Measurements from ENCODE around the gene LRRC18. TPM values are rescaled to one million over a fixed set of nuclear protein-coding genes. Genes with fewer than 3 reads are reported as not detected.

LRRC18 gene
- total and polyA plus RNA-seq, 2 donors (not counting 1 experiment from before 2014, with no cell fraction given), result not detected

GRCh38 chr10:48904861-48905260, 34.8 kb downstream of the LRRC18 start:
- 100% methylated on average over 2 of the region's 2 CpGs for WGBS (ENCODE audit: insufficient coverage)
- intact Hi-C loops (cut with micrococcal nuclease), result no loop called here
- no peaks in the 10 kb centered on the region for H3K9me3 Mint-ChIP-seq (ENCODE audit: insufficient read depth)
- peaks cover 13% of the 10 kb centered on the region for H4K20me1 ChIP-seq (ENCODE audit: control insufficient read depth, insufficient read depth, low read length, poor library complexity, severe bottlenecking)
- no peaks in the 10 kb centered on the region for H3K79me2 ChIP-seq (ENCODE audit: control insufficient read depth, insufficient read depth, low read length)
- H3K4me2 ChIP-seq (replicated peaks; ENCODE audit: low read depth, low read length, poor library complexity, severe bottlenecking), result no peak overlapping the region
- no peak overlapping the region for H3K27ac ChIP-seq (ENCODE audit: low read length in 2 of 2)
- peaks cover 0 to 89% of the 10 kb centered on the region in 2 experiments for H3K36me3 ChIP-seq (replicated peaks in 1 of 2; ENCODE audit: control extremely low read depth in 1 of 2, control insufficient read depth in 1 of 2, extremely low read depth in 1 of 2, insufficient read depth in 2 of 2, low read length in 1 of 2)
- no peaks in the 10 kb centered on the region for H3K9me3 ChIP-seq (ENCODE audit: control extremely low read depth in 1 of 3, control insufficient read depth in 2 of 3, insufficient read depth in 1 of 3, low read length in 2 of 3)
- no peaks in the 10 kb centered on the region for H3K27me3 ChIP-seq (replicated peaks in 1 of 4; ENCODE audit: control extremely low read depth in 1 of 4, control insufficient read depth in 3 of 4, insufficient read depth in 4 of 4, low read length in 3 of 4)
- no peak for DNase-seq
- H3K9ac ChIP-seq (ENCODE audit: low read length), result no peak overlapping the region
- no peak overlapping the region for H3K4me3 Mint-ChIP-seq
- no peak overlapping the region for H3K27ac Mint-ChIP-seq
- TF ChIP-seq, protein P1, sequence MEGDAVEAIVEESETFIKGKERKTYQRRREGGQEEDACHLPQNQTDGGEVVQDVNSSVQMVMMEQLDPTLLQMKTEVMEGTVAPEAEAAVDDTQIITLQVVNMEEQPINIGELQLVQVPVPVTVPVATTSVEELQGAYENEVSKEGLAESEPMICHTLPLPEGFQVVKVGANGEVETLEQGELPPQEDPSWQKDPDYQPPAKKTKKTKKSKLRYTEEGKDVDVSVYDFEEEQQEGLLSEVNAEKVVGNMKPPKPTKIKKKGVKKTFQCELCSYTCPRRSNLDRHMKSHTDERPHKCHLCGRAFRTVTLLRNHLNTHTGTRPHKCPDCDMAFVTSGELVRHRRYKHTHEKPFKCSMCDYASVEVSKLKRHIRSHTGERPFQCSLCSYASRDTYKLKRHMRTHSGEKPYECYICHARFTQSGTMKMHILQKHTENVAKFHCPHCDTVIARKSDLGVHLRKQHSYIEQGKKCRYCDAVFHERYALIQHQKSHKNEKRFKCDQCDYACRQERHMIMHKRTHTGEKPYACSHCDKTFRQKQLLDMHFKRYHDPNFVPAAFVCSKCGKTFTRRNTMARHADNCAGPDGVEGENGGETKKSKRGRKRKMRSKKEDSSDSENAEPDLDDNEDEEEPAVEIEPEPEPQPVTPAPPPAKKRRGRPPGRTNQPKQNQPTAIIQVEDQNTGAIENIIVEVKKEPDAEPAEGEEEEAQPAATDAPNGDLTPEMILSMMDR (IDR thresholded peaks at IDR 0.05), result no peak
- no peak for TF ChIP-seq EZH2 (IDR thresholded peaks at IDR 0.05; ENCODE audit: borderline replicate concordance, insufficient read depth, low read depth, low read length, poor library complexity, severe bottlenecking)
- H3K4me1 Mint-ChIP-seq, result peaks cover 2% of the 10 kb centered on the region
- no peak overlapping the region for H2AFZ ChIP-seq (ENCODE audit: insufficient read depth, low read depth, low read length, poor library complexity, severe bottlenecking)
- ChIA-PET CTCF (interaction anchor here (0.5 kb wide), 1 partner anchor 614 kb away, joined by 3 read pairs; no protein-coding TSS in a partner anchor), POLR2A (no interaction called here)
- no peak overlapping the region for H3K4me3 ChIP-seq (ENCODE audit: control extremely low read depth in 1 of 5, extremely low read depth in 1 of 5, insufficient read depth in 1 of 5, low read depth in 2 of 5, low read length in 4 of 5)
- no peak for ATAC-seq (ENCODE audit: low read depth)
- H3K4me1 ChIP-seq (ENCODE audit: control insufficient read depth in 2 of 2, insufficient read depth in 2 of 2, low read length in 2 of 2), result no peaks in the 10 kb centered on the region
- H3K27me3 Mint-ChIP-seq, result no peaks in the 10 kb centered on the region

- H2AFZ ChIP-seq (ENCODE audit: insufficient read depth, low read depth, low read length, poor library complexity, severe bottlenecking), result no peak overlapping the region
- no peak for DNase-seq
- no peak for ATAC-seq (ENCODE audit: low read depth)
- Mint-ChIP-seq H3K4me3 (no peak overlapping the region), H3K9me3 (ENCODE audit: insufficient read depth) (no peaks in the 10 kb centered on the region), H3K27me3 (no peaks in the 10 kb centered on the region), H3K4me1 (peaks cover 2% of the 10 kb centered on the region), H3K27ac (peak overlapping the region; percentile 32)
- H3K36me3 ChIP-seq (replicated peaks in 1 of 2; ENCODE audit: control extremely low read depth in 1 of 2, control insufficient read depth in 1 of 2, extremely low read depth in 1 of 2, insufficient read depth in 2 of 2, low read length in 1 of 2), result peaks cover 0 to 95% of the 10 kb centered on the region in 2 experiments
- 100% methylated on average over 1 of the region's 2 CpGs for WGBS (ENCODE audit: insufficient coverage)
- ChIA-PET POLR2A (no interaction called here), CTCF (interaction anchor here (1.0 kb wide), 1 partner anchor 609 kb away, joined by 3 read pairs; no protein-coding TSS in a partner anchor)
- no peaks in the 10 kb centered on the region for H3K27me3 ChIP-seq (replicated peaks in 1 of 4; ENCODE audit: control extremely low read depth in 1 of 4, control insufficient read depth in 3 of 4, insufficient read depth in 4 of 4, low read length in 3 of 4)
- intact Hi-C loops (cut with micrococcal nuclease), result no loop called here
- no peak overlapping the region for H3K4me2 ChIP-seq (replicated peaks; ENCODE audit: low read depth, low read length, poor library complexity, severe bottlenecking)
- no peak overlapping the region for H3K27ac ChIP-seq (ENCODE audit: low read length in 2 of 2)
- no peak overlapping the region for H3K9ac ChIP-seq (ENCODE audit: low read length)
- no peak overlapping the region for H3K4me3 ChIP-seq (ENCODE audit: control extremely low read depth in 1 of 5, extremely low read depth in 1 of 5, insufficient read depth in 1 of 5, low read depth in 2 of 5, low read length in 4 of 5)
- no peaks in the 10 kb centered on the region for H3K4me1 ChIP-seq (ENCODE audit: control insufficient read depth in 2 of 2, insufficient read depth in 2 of 2, low read length in 2 of 2)
- TF ChIP-seq EZH2 (IDR thresholded peaks at IDR 0.05; ENCODE audit: borderline replicate concordance, insufficient read depth, low read depth, low read length, poor library complexity, severe bottlenecking), result no peak
- TF ChIP-seq, protein P1 (IDR thresholded peaks at IDR 0.05), result no peak
- peaks cover 18% of the 10 kb centered on the region for H4K20me1 ChIP-seq (ENCODE audit: control insufficient read depth, insufficient read depth, low read length, poor library complexity, severe bottlenecking)
- no peaks in the 10 kb centered on the region for H3K79me2 ChIP-seq (ENCODE audit: control insufficient read depth, insufficient read depth, low read length)
- H3K9me3 ChIP-seq (ENCODE audit: control extremely low read depth in 1 of 3, control insufficient read depth in 2 of 3, insufficient read depth in 1 of 3, low read length in 2 of 3), result no peaks in the 10 kb centered on the region
Observed at GRCh38 chr10:48903151-48903550, 36.5 kb downstream of the LRRC18 start.
